Measurements from ENCODE around the gene RNF152. TPM values are rescaled to one million over a fixed set of nuclear protein-coding genes. Genes with fewer than 3 reads are reported as not detected.
A peak's percentile ranks its signal among the peaks of the same experiment; 100 is the strongest.

The RNF152 gene
- total and polyA plus RNA-seq, 2 of the 4 experiments (the other 2 are of a cell fraction) = 7.5 to 18.5 TPM

DNA sequence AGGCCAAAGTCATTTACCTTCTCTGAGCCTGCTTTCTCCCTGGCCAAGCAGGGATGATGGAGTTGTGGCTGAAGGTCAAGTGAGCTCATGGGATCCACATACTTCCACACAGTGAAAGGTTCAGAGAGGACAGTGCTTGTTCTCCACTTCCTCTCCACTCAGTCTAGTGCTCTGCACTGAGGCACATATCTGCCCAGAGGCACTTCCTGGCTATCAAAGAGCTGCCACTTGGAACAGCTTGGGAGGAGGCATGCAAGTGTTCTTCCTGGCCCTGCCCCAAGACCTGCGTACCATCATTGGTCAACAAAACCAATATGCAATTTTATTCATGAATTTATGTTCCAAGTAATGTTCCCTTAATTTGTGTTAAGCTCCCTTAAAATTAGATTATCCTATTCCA is 71.9 kb downstream of the RNF152 start:
- Histone ChIP-seq H4K91ac (ENCODE audit: insufficient read depth, low read depth, low read length) (no peak overlapping the region), H3K18ac (ENCODE audit: low read depth, low read length) (no peak overlapping the region), H3K27ac (ENCODE audit: insufficient read depth, low read length) (no peak overlapping the region), H4K5ac (ENCODE audit: low read depth, low read length) (no peak overlapping the region), H3K36me3 (ENCODE audit: control insufficient read depth, insufficient read depth, low read length) (peaks cover 5% of the 10 kb centered on the region), H2BK20ac (ENCODE audit: low read depth, low read length) (no peak overlapping the region), H3K9ac (ENCODE audit: low read depth, low read length) (no peak overlapping the region), H2BK15ac (ENCODE audit: low read depth, low read length) (no peak overlapping the region), H2BK5ac (ENCODE audit: low read depth, low read length, poor library complexity, severe bottlenecking) (no peak overlapping the region), H3K9me3 (ENCODE audit: control insufficient read depth, insufficient read depth, low read length) (no peaks in the 10 kb centered on the region), H2AK9ac (replicated peaks; ENCODE audit: low read depth, low read length, poor library complexity) (no peak overlapping the region), H3K14ac (replicated peaks; ENCODE audit: low read depth, low read length) (no peak overlapping the region), H3K23ac (ENCODE audit: low read depth, low read length) (no peak overlapping the region), H3K79me1 (ENCODE audit: low read depth in 1 of 2, low read length in 2 of 2) (peaks cover 8 to 47% of the 10 kb centered on the region in 2 experiments), H2BK120ac (ENCODE audit: low read depth, low read length) (no peak overlapping the region), H2AK5ac (ENCODE audit: low read depth, low read length) (no peak overlapping the region), H2AFZ (replicated peaks; ENCODE audit: low read length, poor library complexity) (peak overlapping the region; percentile 23), H3K27me3 (ENCODE audit: control insufficient read depth, insufficient read depth, low read length) (no peaks in the 10 kb centered on the region), H4K20me1 (ENCODE audit: insufficient read depth, low read length) (peaks cover 5% of the 10 kb centered on the region), H3K4me1 (ENCODE audit: control insufficient read depth, insufficient read depth, low read length) (peaks cover 5% of the 10 kb centered on the region; the same call in 1 of the 2 replicates), H3K4me3 (ENCODE audit: insufficient read depth, low read depth, low read length) (no peak overlapping the region), H3K9me1 (ENCODE audit: insufficient read depth, low read length) (peaks cover 4% of the 10 kb centered on the region; the same call in 1 of the 2 replicates), H4K8ac (ENCODE audit: low read depth in 2 of 2, low read length in 2 of 2) (0 out of 4 replicates have a peak overlapping the region, but pooled peaks of 1 of the 2 experiments have one; percentile 6), H3K4me2 (ENCODE audit: low read depth, low read length) (no peak overlapping the region), H3K4ac (ENCODE audit: low read depth, low read length) (no peak overlapping the region), H3K56ac (ENCODE audit: extremely low read depth, insufficient read depth, low read length) (no peak overlapping the region)
- no CpG with 5 or more reads among the region's 1 CpG for WGBS, 2 experiments (ENCODE audit: extremely low coverage in 2 of 2, insufficient read length in 1 of 2)
- peak; percentile 15 for DNase-seq
- TF ChIP-seq BHLHE40 (IDR thresholded peaks at IDR 0.05; ENCODE audit: low read depth, low read length) (no peak), MAZ (IDR thresholded peaks at IDR 0.05; ENCODE audit: borderline replicate concordance, low read depth, low read length) (no peak), SMC3 (IDR thresholded peaks at IDR 0.05; ENCODE audit: low read depth, low read length) (no peak), MAFK (IDR thresholded peaks at IDR 0.05; ENCODE audit: low read depth, low read length) (no peak), FOS (IDR thresholded peaks at IDR 0.05; ENCODE audit: low read depth, low read length) (no peak)
- TF ChIP-seq, protein P1, sequence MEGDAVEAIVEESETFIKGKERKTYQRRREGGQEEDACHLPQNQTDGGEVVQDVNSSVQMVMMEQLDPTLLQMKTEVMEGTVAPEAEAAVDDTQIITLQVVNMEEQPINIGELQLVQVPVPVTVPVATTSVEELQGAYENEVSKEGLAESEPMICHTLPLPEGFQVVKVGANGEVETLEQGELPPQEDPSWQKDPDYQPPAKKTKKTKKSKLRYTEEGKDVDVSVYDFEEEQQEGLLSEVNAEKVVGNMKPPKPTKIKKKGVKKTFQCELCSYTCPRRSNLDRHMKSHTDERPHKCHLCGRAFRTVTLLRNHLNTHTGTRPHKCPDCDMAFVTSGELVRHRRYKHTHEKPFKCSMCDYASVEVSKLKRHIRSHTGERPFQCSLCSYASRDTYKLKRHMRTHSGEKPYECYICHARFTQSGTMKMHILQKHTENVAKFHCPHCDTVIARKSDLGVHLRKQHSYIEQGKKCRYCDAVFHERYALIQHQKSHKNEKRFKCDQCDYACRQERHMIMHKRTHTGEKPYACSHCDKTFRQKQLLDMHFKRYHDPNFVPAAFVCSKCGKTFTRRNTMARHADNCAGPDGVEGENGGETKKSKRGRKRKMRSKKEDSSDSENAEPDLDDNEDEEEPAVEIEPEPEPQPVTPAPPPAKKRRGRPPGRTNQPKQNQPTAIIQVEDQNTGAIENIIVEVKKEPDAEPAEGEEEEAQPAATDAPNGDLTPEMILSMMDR (conservative IDR thresholded peaks at IDR 0.05; ENCODE audit: low read depth, low read length) = no peak
- intact Hi-C loops (cut with micrococcal nuclease) = no loop called here
- dilution Hi-C loops (cut with HindIII; ENCODE audit: low sequenced_read_pairs, unreplicated experiment) = no loop called here
- CTCF ChIA-PET = no interaction called here
- BruUV-seq (replicated peaks) = no TSS peak
- ATAC-seq (ENCODE audit: low read depth) = peak; percentile 17; the same call in 1 of the 2 replicates
- POLR2A ChIA-PET (ENCODE audit: unreplicated experiment) = no interaction called here
- in situ Hi-C loops (cut with MboI; ENCODE audit: low sequenced_read_pairs) = no loop called here

Data from IMR-90 (cell line).